HG02642 (cell line): ENCODE data around the gene TESMIN.

Experiments
- ATAC-seq: cut with Tn5 transposase; IDR thresholded peaks from one replicate; pipeline ENCODE4 v1.9.1; 2021; ENCODE audit warnings: mild to moderate bottlenecking; ENCODE audit not compliant: unreplicated experiment, poor library complexity

Gene TESMIN

GRCh38 chr11:68686486-68686885 is 64.8 kb downstream of the TESMIN start:
- no peak for ATAC-seq

DNA sequence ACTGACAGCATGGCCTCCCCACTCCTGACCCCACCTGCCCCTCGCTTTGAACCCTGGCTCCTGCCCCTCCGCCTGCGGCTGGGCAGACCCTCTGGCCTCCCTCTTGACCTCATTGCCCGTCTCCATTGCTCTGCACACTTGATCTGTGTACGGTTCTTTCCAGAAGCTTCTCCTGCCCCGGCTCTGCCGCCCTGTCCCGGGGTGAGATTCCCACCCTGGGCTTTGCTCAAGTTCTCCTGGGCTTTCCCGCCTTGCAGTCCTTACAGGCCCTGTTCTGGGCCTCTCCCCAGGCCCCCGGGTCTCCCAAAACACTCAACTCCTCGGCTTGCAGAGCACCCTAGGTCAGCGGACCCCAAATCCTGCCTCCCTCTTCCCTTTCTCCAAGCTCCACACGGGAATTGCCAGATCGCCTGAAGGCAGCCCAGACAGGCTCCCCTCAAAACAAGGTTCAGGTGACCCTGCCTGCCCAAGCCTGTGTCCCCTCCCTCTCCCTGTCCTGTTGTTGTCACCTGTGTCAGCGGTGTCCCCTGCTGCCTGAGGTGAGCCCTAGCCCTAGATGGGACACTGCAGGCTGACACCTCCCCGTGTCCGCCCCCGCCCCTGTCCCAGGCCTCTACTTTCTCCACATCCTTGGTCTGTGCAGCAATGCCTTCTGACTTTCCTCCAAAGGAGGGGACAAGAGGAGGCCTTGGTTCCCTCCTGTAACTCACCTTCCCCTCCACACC is 65.5 kb downstream of the TESMIN start:
- no peak for ATAC-seq

- no peak for ATAC-seq
Observed at GRCh38 chr11:68684385-68685356, 66.6 kb downstream of the TESMIN start, which contains the start of gene GAL. Gene GAL, plus strand, starts transcription at chr11:68684544. Its CDS starts 380 bp downstream, at chr11:68684924.

DNA sequence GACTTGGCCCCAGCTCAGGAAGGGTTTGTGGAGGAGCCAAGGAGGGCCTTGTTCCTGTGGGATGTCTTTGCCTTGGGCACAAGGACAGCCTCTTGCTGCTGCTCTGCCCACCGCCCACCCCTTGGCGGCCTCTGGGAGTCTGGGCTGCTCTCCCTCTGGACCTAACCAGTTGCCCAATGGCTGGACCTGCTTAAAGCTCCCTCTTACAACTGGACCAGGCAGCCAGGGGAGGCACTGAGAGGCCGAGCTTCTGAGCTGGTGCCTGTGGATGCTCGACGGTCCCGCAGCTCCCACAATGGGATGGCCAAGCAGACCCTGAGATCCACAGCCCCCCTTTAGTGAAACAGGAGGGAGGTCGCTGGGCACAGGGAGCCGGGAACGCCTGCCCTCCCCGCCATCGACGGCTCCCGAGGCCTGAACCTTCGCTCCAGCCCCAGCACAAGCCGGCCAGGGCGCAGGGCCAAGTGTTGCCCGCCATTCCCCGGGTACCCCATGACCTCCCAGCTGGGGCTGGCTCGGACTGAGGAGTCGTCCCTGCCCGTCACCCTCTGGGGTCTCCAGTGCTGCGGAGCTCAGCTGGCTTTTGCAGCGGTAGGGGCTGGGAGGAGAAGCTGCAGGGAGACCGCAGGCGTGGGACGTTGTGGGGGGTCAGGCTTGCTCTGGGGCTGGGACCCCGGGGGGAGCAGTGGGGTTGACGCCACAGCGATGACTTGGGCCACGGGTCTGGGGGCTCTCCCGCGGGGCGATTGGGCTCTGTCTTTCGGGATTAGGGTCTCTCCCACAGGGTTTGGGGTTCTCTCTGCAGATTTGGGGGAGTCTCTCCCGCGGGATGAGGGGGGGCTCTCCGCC is 67.6 kb downstream of the TESMIN start:
- ATAC-seq, result no peak

- no peak for ATAC-seq
Observed at GRCh38 chr11:68683121-68683520, 68.2 kb downstream of the TESMIN start.

GRCh38 chr11:68682531-68682961 is 68.8 kb downstream of the TESMIN start:
- ATAC-seq, result no peak

DNA sequence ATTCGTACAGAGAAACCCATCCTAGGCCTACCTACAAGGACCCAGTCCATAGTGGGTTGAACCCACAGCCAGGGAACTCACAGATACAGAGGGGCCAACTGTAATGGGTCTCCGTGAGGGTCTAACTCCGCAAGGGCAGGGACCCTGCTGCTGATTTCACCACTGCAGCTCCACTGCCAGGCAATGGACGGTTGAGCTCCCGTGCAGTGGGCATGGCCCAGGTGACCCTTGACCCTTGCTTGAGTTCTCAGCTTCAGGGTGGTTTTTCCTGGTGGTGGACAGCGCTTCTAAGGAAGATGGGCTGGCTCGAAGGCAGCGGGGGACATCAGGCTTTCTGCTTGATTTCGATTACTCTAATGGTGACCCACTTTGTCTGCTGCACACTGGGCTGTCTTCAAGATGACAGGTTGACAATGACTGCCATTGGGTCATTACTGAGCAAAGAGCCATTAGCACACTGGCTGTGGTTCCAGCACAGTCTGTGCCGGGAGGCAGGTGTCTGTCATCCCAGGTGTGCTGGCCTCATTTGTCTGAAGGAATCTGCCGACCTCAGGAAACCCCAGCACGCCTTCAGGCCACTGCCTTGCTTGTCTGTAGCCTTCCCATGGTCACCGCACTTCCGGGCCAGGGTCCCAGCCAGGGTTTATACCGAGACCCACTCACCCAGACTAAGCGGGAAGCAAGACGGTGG is 70.6 kb downstream of the TESMIN start:
- no peak for ATAC-seq

DNA sequence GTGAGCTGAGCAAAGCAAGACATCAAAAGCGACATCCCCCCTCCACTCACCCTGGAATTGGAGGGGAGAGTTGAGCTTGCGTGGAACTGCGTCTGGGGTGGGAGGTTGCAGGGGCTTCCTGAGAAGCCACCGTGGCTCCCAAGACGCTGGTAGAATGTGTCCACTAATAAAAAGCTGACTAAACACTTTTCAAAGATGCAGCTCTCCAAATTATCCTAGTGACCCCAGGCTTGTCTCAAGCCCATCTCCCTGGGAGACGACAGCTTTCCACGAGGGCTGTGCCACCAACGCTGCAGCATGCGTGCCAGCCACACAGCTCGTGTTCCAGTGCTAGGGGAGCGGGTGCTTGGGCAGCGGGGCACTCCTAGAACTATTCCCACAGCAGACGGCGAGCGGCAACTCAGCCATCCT is 73.3 kb downstream of the TESMIN start:
- ATAC-seq, result no peak

DNA sequence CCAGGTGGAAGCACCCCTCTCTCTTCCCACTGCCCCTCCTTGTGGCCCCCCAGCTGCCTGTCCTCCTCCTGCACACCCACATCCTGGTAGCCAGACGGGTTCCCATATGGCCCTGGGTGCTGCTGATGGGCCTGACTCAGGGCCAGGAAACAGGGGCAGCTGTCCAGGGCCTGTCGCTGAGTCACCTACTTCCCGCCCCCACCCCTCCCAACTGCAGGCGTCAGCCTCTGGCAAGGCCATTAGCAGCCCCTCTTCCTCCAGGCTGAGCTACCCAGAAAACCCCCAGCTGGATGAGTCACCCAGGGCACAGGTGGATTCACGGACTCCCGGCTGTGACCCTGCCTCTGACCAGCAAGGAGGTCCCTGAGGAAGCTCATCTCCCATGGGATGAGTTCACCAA is 73.9 kb downstream of the TESMIN start:
- no peak for ATAC-seq

- no peak for ATAC-seq
Observed at GRCh38 chr11:68674461-68674860, 76.9 kb downstream of the TESMIN start.

DNA sequence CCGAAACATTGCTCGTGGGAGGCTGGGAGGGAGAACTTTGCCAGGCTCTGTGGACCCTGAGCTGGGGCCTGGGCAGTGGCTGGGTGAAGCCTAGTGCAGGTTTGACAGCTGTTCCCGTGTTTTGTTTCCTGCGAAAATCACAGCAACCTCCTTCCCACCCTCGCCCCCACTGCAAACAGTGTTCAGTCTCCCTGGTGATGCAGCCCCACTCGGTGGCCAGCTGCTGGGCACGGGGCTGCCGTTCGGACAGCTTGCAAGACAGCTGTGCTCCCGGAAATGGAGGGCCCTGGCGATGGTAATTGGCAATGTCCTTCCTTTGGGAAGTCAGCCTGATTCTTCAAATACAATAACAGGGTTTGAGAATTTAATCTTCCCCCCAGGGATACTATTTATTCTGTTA is 77.3 kb downstream of the TESMIN start:
- ATAC-seq, result no peak

GRCh38 chr11:68673306-68673945 is 77.9 kb downstream of the TESMIN start:
- no peak for ATAC-seq

DNA sequence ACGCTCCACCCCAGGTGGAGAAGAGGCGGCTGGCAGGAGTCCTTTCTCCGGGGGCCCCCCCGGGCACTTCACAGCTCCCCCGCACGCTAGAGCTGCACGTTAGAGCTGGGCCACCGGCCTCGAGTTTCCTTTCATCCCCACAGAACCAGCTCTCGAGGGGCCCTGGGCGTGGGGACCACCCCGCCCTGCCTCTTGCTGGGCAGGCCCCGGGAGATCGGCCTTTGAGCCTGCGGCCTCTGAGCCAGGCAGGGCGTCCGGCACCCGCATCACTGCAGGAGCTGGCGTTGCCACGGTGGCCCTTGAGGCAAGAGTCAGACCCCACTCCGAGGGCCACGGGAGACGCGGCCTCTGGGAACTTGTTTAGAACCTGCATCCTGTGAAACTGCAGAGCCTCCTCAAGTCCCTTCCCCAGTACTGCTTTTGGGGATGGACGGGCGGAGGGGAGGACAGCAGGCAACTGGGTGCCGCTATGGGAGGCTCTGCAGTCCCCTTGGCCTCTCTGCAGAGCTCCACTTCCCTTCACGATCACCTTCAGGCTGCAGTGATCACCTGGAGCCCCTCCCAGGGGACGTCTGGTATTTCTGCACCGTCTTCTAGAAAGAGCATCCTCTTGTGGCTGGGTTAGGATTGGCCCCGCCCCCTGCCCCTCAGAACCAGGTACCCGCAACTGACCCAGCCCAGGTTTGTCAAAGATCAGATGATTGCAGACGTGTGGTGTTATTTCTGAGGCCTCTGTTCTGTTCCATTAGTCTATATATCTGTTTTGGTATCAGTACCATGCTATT is 80.9 kb downstream of the TESMIN start:
- ATAC-seq, result no peak

DNA sequence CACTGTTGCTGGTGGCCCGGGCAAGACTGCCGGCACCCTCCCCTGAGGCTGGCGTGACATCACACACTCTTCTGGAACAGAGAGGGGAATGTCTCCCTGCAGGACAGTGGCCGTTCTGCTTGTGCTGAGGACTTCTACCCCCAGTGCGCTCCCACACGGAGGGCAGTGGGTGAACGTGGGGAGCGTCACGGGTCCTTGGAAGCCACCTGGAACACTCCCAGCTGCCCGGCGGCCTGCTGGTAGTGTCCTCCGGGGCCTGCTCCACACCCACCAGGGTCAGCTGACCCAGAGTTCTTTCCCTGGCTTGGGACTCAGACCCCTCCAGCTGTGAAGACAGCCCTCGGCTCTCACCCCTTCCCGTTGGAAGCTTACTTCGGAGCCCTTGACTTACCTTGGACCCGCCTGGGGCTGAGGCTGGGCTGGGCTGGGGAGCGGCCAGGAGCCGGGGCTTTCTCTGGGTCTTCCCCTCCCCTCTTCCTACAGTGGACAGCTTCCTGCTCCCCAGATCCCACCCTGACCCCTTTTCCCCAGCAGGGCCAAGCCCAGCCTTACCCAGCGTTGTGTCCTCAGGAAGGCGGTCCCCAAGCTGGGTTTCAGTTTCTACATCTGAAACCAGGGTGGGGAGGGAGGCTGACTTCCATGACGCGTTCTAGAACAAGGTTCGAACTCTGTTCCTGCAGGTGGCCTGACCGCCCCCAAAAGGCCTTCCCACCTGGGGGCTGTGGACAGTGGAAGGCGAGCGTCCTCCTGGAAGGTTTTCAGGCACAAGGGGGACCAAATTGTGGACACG is 81.8 kb downstream of the TESMIN start:
- ATAC-seq, result no peak

DNA sequence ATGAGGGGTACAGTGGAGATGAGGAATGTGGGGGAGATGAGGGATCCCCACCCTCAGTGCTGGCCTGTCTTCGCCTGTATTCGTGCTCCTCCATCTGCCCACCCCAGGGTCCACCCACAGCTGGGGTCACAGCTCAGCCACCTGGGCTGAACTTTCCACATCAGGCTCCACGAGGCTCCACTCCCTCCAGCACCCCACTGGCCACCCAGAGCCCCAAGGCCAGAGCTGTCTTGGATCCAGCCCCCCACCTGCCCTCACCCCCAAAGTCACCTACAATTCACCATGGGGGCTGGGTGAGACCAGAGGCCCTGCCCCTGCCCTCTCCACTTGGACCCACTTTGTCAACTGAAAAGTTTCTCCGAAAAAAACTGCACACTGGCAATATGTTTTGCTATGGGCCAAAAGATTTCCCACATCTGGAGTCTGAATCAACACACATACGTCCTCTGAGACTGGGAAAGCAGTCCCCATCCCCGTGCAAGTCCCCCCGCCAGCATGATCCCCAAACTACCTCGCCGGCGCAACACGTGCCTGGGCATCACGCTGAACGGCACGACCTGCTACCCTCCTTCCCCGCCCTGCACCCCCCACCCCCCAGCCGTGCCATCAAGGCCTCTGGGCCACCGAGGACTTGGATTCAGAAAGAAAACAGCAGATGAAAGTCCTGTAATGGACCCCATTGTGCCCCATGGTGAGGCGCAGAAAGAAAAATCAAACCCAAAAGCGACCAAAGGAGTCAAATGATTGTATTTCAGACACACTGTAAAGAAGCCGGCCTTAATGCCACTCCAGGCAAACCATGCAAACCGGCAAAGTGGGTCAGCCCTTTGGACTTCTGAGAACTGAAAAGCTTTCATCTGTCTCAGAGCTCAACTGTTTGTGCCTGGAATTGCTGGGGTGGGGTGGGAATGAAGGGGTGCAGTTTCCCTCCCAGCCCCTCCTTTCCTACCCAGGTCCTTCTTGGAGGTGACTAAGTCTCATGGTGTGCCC is 83.5 kb downstream of the TESMIN start:
- no peak for ATAC-seq

DNA sequence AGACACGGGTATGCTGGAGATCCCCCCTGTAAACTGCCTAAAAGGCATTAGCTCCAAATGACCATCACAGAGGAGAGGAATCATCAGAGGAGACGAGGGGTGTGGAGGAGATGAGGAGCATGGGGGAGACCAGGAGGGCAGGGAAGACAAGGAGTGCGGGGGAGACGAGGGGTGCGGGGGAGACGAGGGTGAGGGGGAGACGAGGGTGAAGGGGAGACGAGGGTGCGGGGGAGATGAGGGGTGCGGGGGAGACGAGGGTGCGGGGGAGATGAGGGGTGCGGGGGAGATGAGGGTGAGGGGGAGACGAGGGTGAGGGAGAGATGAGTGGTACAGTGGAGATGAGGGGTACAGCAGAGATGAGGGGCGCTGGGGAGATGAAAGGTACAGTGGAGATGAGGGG is 84.5 kb downstream of the TESMIN start:
- no peak for ATAC-seq

DNA sequence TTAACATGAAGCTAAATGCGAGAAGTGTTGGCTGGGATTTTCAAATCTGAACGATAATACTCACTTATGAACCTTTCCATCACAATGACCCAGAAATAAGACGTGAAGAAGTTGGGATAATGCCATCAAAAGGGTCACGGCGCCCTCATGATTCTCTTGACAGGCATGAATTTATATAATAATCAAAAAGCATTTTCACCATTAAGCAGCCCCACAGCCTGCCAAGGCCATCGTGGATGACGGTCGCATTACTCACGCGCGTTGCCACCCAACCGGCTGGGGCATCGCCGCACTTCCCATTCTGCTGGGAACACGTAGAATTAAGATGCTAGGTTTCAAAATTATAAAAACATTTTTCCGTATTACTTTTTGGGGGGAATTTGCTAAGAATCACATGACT is 85.9 kb downstream of the TESMIN start:
- ATAC-seq, result no peak
